PFSK-1 (cell line): ENCODE measurements around the gene GFM1.

Experiments
- FOXP2 ChIP-seq: optimal IDR thresholded peaks from 2 replicates; pipeline ENCODE3; 2011; ENCODE audit warnings: borderline replicate concordance, control low read depth, inconsistent platforms; ENCODE audit not compliant: insufficient read depth; ENCODE audit errors: extremely low read length, extremely low read depth
- POLR2AphosphoS5 ChIP-seq: IDR thresholded peaks from 2 replicates; pipeline ENCODE4 v1.6.1; 2012; ENCODE audit warnings: low read depth, mild to moderate bottlenecking, control low read depth, low read length, moderate library complexity
- REST ChIP-seq, 2 experiments: IDR thresholded peaks; 2 replicates each; pipeline versions ENCODE4 v1.6.1 to v1.8.0; 2011 to 2012; ENCODE audit warnings: low read depth in 2 of 2, low read length in 2 of 2, control low read depth in 1 of 2, inconsistent platforms in 1 of 2, mild to moderate bottlenecking in 1 of 2, moderate library complexity in 1 of 2; ENCODE audit not compliant: insufficient read depth in 1 of 2
- SIN3A ChIP-seq: IDR thresholded peaks from 2 replicates; pipeline ENCODE4 v1.6.1; 2012; ENCODE audit warnings: mild to moderate bottlenecking, low read length, moderate library complexity, borderline replicate concordance; ENCODE audit not compliant: insufficient read depth
- TAF1 ChIP-seq: IDR thresholded peaks from 2 replicates; pipeline ENCODE4 v1.6.1; 2012; ENCODE audit warnings: low read length, control low read depth, borderline replicate concordance; ENCODE audit not compliant: insufficient read depth

Gene GFM1

GRCh38 chr3:158625881-158626280, 18.4 kb upstream of the GFM1 start:
- no peak for TF ChIP-seq FOXP2
- TF ChIP-seq POLR2AphosphoS5: no peak

- TF ChIP-seq FOXP2 (no peak), TAF1 (no peak), REST (IDR thresholded peaks at IDR 0.05; ENCODE audit: insufficient read depth in 1 of 2, low read depth in 2 of 2, low read length in 2 of 2) (no peak), POLR2AphosphoS5 (no peak), SIN3A (no peak)
These were observed 12.3 kb upstream of the GFM1 start for GRCh38 chr3:158631981-158632380.

GRCh38 chr3:158640646-158641045, 3.7 kb upstream of the GFM1 start:
- TF ChIP-seq TAF1 (no peak), FOXP2 (no peak), SIN3A (no peak), POLR2AphosphoS5 (no peak), REST (IDR thresholded peaks at IDR 0.05; ENCODE audit: insufficient read depth in 1 of 2, low read depth in 2 of 2, low read length in 2 of 2) (no peak)

- TF ChIP-seq SIN3A (no peak), TAF1 (no peak), POLR2AphosphoS5 (no peak), FOXP2 (no peak), REST (IDR thresholded peaks at IDR 0.05; ENCODE audit: insufficient read depth in 1 of 2, low read depth in 2 of 2, low read length in 2 of 2) (no peak)
These were observed 2.3 kb upstream of the GFM1 start for GRCh38 chr3:158642005-158642404.

GRCh38 chr3:158642474-158643210, 1.7 kb upstream of the GFM1 start:
- no peak for TF ChIP-seq FOXP2

GRCh38 chr3:158649791-158650190, 5.5 kb downstream of the GFM1 start:
- TF ChIP-seq SIN3A (no peak), FOXP2 (no peak), REST (IDR thresholded peaks at IDR 0.05; ENCODE audit: insufficient read depth in 1 of 2, low read depth in 2 of 2, low read length in 2 of 2) (no peak), POLR2AphosphoS5 (no peak), TAF1 (no peak)
